Hepatocyte (in vitro differentiated cells): ENCODE results near the gene RANBP17. TPM values are rescaled to one million over a fixed set of nuclear protein-coding genes. Genes with fewer than 3 reads are reported as not detected.

ENCODE experiments used
- DNase-seq: peaks from one replicate; pipeline ENCODE4 v3.0.0-alpha.2; 2016; ENCODE audit warnings: low spot score
- H2AFZ ChIP-seq: fragments of 200-600 bp; sonication (generic); 2 replicates; pipeline ENCODE4 v1.6.0; 2016; ENCODE audit warnings: antibody characterized with exemption, mild to moderate bottlenecking
- H3K27ac ChIP-seq: fragments of 200-600 bp; sonication (generic); 2 replicates; pipeline ENCODE4 v1.5.1; 2016; ENCODE audit warnings: mild to moderate bottlenecking
- H3K27me3 ChIP-seq: fragments of 200-600 bp; sonication (generic); 2 replicates; pipeline ENCODE4 v1.6.1; 2016
- H3K36me3 ChIP-seq: fragments of 200-600 bp; sonication (generic); replicated peaks from 2 replicates; pipeline ENCODE4 v1.5.1; 2016; ENCODE audit warnings: low read depth; ENCODE audit not compliant: insufficient read depth
- H3K4me1 ChIP-seq: fragments of 200-600 bp; sonication (generic); 2 replicates; pipeline ENCODE4 v1.5.1; 2016; ENCODE audit warnings: mild to moderate bottlenecking, moderate library complexity; ENCODE audit not compliant: insufficient read depth
- H3K4me2 ChIP-seq: fragments of 200-600 bp; sonication (generic); 2 replicates; pipeline ENCODE4 v1.6.0; 2016
- H3K4me3 ChIP-seq: fragments of 200-600 bp; sonication (generic); 2 replicates; pipeline ENCODE4 v1.5.1; 2016; ENCODE audit warnings: mild to moderate bottlenecking
- H3K79me2 ChIP-seq: fragments of 200-600 bp; sonication (generic); 2 replicates; pipeline ENCODE4 v1.6.0; 2017; ENCODE audit warnings: mild to moderate bottlenecking
- H3K9me2 ChIP-seq: fragments of 200-600 bp; sonication (generic); replicated peaks from 2 replicates; pipeline ENCODE4 v1.6.0; 2017; ENCODE audit warnings: mild to moderate bottlenecking; ENCODE audit not compliant: insufficient read depth
- H3K9me3 ChIP-seq: fragments of 200-600 bp; sonication (generic); 2 replicates; pipeline ENCODE4 v1.5.1; 2016; ENCODE audit warnings: low read depth, mild to moderate bottlenecking
- H4K20me1 ChIP-seq: fragments of 200-600 bp; sonication (generic); 2 replicates; pipeline ENCODE4 v1.6.0; 2016; ENCODE audit warnings: mild to moderate bottlenecking; ENCODE audit not compliant: insufficient read depth, poor library complexity, severe bottlenecking
- CTCF ChIP-seq: fragments of 200-600 bp; sonication (generic); IDR thresholded peaks from 2 replicates; pipeline ENCODE4 v1.5.1; 2016; ENCODE audit warnings: antibody characterized with exemption, mild to moderate bottlenecking; ENCODE audit not compliant: poor library complexity
- EZH2 ChIP-seq: fragments of 200-600 bp; sonication (generic); IDR thresholded peaks from 2 replicates; pipeline ENCODE4 v1.6.1; 2016; ENCODE audit warnings: antibody characterized with exemption, mild to moderate bottlenecking, borderline replicate concordance
- EZH2phosphoT487 ChIP-seq: fragments of 200-600 bp; sonication (generic); IDR thresholded peaks from one replicate; pipeline ENCODE4 v1.6.1; 2018; ENCODE audit warnings: antibody characterized with exemption, mild to moderate bottlenecking, low read depth, moderate library complexity; ENCODE audit not compliant: unreplicated experiment, severe bottlenecking
- WGBS: methylation state at CpG from one replicate; pipeline ENCODE4 v1.1.6; 2016; ENCODE audit warnings: low lambda C conversion rate; ENCODE audit errors: missing lambda C conversion rate; 5-methylcytosine and 5-hydroxymethylcytosine counted together
- polyA plus RNA-seq: library from polyadenylated mRNA; unstranded; fragments of >200 nt; fragmentation: Nextera tagmentation; extraction: Ambion mirVana; gene quantifications from 2 replicates; pipeline ENCODE4 v1.2.1, GENCODE V29; 2016
- total RNA-seq: library from RNA; depleted of rRNA; stranded (reverse); fragments of >200 nt; gene quantifications from 2 replicates; pipeline ENCODE4 v1.2.3, GENCODE V29; 2014

The RANBP17 gene
- total and polyA plus RNA-seq, 2 experiments from 2014 or later: 11.7 to 17.1 TPM

- H3K4me1 ChIP-seq: no peaks in the 10 kb centered on the region
- no peaks in the 10 kb centered on the region for H3K27me3 ChIP-seq
- H3K4me2 ChIP-seq: no peak overlapping the region
- H2AFZ ChIP-seq: no peak overlapping the region
- no peaks in the 10 kb centered on the region for H3K9me3 ChIP-seq
- no peaks in the 10 kb centered on the region for H4K20me1 ChIP-seq
- H3K79me2 ChIP-seq: no peaks in the 10 kb centered on the region
- H3K36me3 ChIP-seq: no peaks in the 10 kb centered on the region
- H3K9me2 ChIP-seq: no peaks in the 10 kb centered on the region
- TF ChIP-seq EZH2phosphoT487 (no peak), EZH2 (no peak), CTCF (no peak)
- DNase-seq: no peak
- H3K4me3 ChIP-seq: no peak overlapping the region
- no peak overlapping the region for H3K27ac ChIP-seq
- WGBS: 97% methylated on average over 2 of the region's 2 CpGs
Observed at GRCh38 chr5:171116719-171117118, 254.9 kb downstream of the RANBP17 start.

- H3K4me1 ChIP-seq: no peaks in the 10 kb centered on the region
- no peaks in the 10 kb centered on the region for H3K27me3 ChIP-seq
- no peak for DNase-seq
- H3K27ac ChIP-seq: no peak overlapping the region
- 92% methylated on average over 15 of the region's 15 CpGs for WGBS
- H3K79me2 ChIP-seq: no peaks in the 10 kb centered on the region
- H3K9me2 ChIP-seq: no peaks in the 10 kb centered on the region
- H2AFZ ChIP-seq: no peak overlapping the region
- H4K20me1 ChIP-seq: no peaks in the 10 kb centered on the region
- no peaks in the 10 kb centered on the region for H3K36me3 ChIP-seq
- no peaks in the 10 kb centered on the region for H3K9me3 ChIP-seq
- no peak overlapping the region for H3K4me3 ChIP-seq
- H3K4me2 ChIP-seq: no peak overlapping the region
- no peak for TF ChIP-seq CTCF
- TF ChIP-seq EZH2: no peak
- TF ChIP-seq EZH2phosphoT487: no peak
Observed at GRCh38 chr5:171120986-171121622, 259.3 kb downstream of the RANBP17 start.

- H3K9me2 ChIP-seq: no peaks in the 10 kb centered on the region
Observed at GRCh38 chr5:171121638-171122037, 259.8 kb downstream of the RANBP17 start.

More at GRCh38 chr5:171121638-171122037, 259.8 kb downstream of the RANBP17 start:
- H3K27me3 ChIP-seq: no peaks in the 10 kb centered on the region
- no peaks in the 10 kb centered on the region for H3K36me3 ChIP-seq
- no peak overlapping the region for H3K4me2 ChIP-seq
- H3K27ac ChIP-seq: no peak overlapping the region
- H3K9me3 ChIP-seq: no peaks in the 10 kb centered on the region
- WGBS: 100% methylated on average over 3 of the region's 3 CpGs
- H3K79me2 ChIP-seq: no peaks in the 10 kb centered on the region
- no peaks in the 10 kb centered on the region for H3K4me1 ChIP-seq
- no peak overlapping the region for H2AFZ ChIP-seq
- TF ChIP-seq EZH2phosphoT487 (no peak), CTCF (no peak), EZH2 (no peak)
- no peak for DNase-seq
- H3K4me3 ChIP-seq: no peak overlapping the region
- no peaks in the 10 kb centered on the region for H4K20me1 ChIP-seq
